ENCODE measurements around the gene GALNTL6. TPM values are rescaled to one million over a fixed set of nuclear protein-coding genes. Genes with fewer than 3 reads are reported as not detected.

The GALNTL6 gene
- total RNA-seq, 4 donors from 2014 or later, result not detected

GRCh38 chr4:172207258-172207657 is 394.1 kb downstream of the GALNTL6 start:
- no peak for TF ChIP-seq CTCF (IDR thresholded peaks at IDR 0.05; ENCODE audit: low read depth)

- no peak for TF ChIP-seq CTCF (IDR thresholded peaks at IDR 0.05; ENCODE audit: low read depth)
Measured at GRCh38 chr4:172207886-172208285, 394.7 kb downstream of the GALNTL6 start.

- TF ChIP-seq CTCF (IDR thresholded peaks at IDR 0.05; ENCODE audit: low read depth), result no peak
Measured at GRCh38 chr4:172220679-172221078, 407.5 kb downstream of the GALNTL6 start.

- TF ChIP-seq CTCF (IDR thresholded peaks at IDR 0.05; ENCODE audit: low read depth), result no peak
Measured at GRCh38 chr4:172225457-172225856, 412.3 kb downstream of the GALNTL6 start.

- no peak for TF ChIP-seq CTCF (IDR thresholded peaks at IDR 0.05; ENCODE audit: low read depth)
Measured at GRCh38 chr4:172232966-172233365, 419.8 kb downstream of the GALNTL6 start.

- TF ChIP-seq CTCF (IDR thresholded peaks at IDR 0.05; ENCODE audit: low read depth), result no peak
Measured at GRCh38 chr4:172243551-172243950, 430.3 kb downstream of the GALNTL6 start.

- TF ChIP-seq CTCF (IDR thresholded peaks at IDR 0.05; ENCODE audit: low read depth), result no peak
Measured at GRCh38 chr4:172245516-172245915, 432.3 kb downstream of the GALNTL6 start.
